RPMI8226 (cell line): ENCODE data around the gene NXF1.
"Not testable (repeated sequence)": the region's sequence is repeated elsewhere in the genome, so short reads cannot be mapped to it uniquely, and the experiment has no call there.

Experiments
- DNase-seq: peaks from one replicate; pipeline ENCODE4 v3.0.0-alpha.2; 2015

The NXF1 gene

GRCh38 chr11:62831520-62832335, 26.5 kb upstream of the NXF1 start, which contains the start of gene STX5:
TSS of gene STX5 (minus strand) at chr11:62832051. CDS start at chr11:62831243, 808 bp downstream.
- DNase-seq: peak; percentile 100

- DNase-seq: no peak
These were observed 25.8 kb upstream of the NXF1 start for GRCh38 chr11:62830904-62831519.

- DNase-seq: not testable (repeated sequence)
These were observed 22.9 kb upstream of the NXF1 start for GRCh38 chr11:62828130-62828529.

GRCh38 chr11:62823677-62824076, 18.4 kb upstream of the NXF1 start:
- no peak for DNase-seq

GRCh38 chr11:62817129-62817528, 11.9 kb upstream of the NXF1 start:
- no peak for DNase-seq

- DNase-seq: no peak
These were observed 11.3 kb upstream of the NXF1 start for GRCh38 chr11:62816557-62816956.

- no peak for DNase-seq
These were observed 6.4 kb upstream of the NXF1 start for GRCh38 chr11:62811659-62812058.

GRCh38 chr11:62810748-62811147, 5.5 kb upstream of the NXF1 start:
- DNase-seq: no peak

- peak; percentile 89 for DNase-seq
These were observed 1.4 kb upstream of the NXF1 start for GRCh38 chr11:62806611-62807121.

GRCh38 chr11:62805961-62806441, 761 bp upstream of the NXF1 start:
- DNase-seq: peak; percentile 60

- peak; percentile 27 for DNase-seq
These were observed 747 bp downstream of the NXF1 start for GRCh38 chr11:62804310-62805075.

GRCh38 chr11:62801071-62801470, 4.2 kb downstream of the NXF1 start:
- DNase-seq: no peak

- no peak for DNase-seq
These were observed 5.8 kb downstream of the NXF1 start for GRCh38 chr11:62799486-62799885.

GRCh38 chr11:62796281-62796680, 9.0 kb downstream of the NXF1 start:
- DNase-seq: no peak

- DNase-seq: no peak
These were observed 11.0 kb downstream of the NXF1 start for GRCh38 chr11:62794201-62794775.

GRCh38 chr11:62792202-62792575, 13.1 kb downstream of the NXF1 start:
- no peak for DNase-seq

GRCh38 chr11:62791501-62792201, 13.6 kb downstream of the NXF1 start, which contains the start of gene TMEM223:
TSS of gene TMEM223 (minus strand) at chr11:62792006. CDS start at chr11:62791994, 12 bp downstream.
- DNase-seq: peak; percentile 93

- no peak for DNase-seq
These were observed 15.7 kb downstream of the NXF1 start for GRCh38 chr11:62789576-62789975.

GRCh38 chr11:62788991-62789390, 16.2 kb downstream of the NXF1 start:
- no peak for DNase-seq

- peak; percentile 100 for DNase-seq
These were observed 18.1 kb downstream of the NXF1 start, which contains the start of gene TMEM179B for GRCh38 chr11:62787005-62787759. TSS of gene TMEM179B (plus strand) at chr11:62787402. CDS start at chr11:62787432, 30 bp downstream.
